ENCODE data around the gene TPST2. TPM values are rescaled to one million over a fixed set of nuclear protein-coding genes. Genes with fewer than 3 reads are reported as not detected.

TPST2 gene
- total RNA-seq, 1 experiment from 2014 or later: 11.8 TPM

GRCh38 chr22:26525946-26526564 is 63.9 kb downstream of the TPST2 start:
- DNase-seq (ENCODE audit: low read depth, low spot score): no peak
- H2AFZ ChIP-seq (ENCODE audit: low read depth, low read length, poor library complexity, severe bottlenecking): no peak overlapping the region
- H3K9me2 ChIP-seq (ENCODE audit: insufficient read depth): no peaks in the 10 kb centered on the region
- ChIA-PET RAD21 (ENCODE audit: low non-redundant PET in 1 of 2, low total read pairs in 2 of 2, uncharacterized antibody in 2 of 2, unreplicated experiment in 2 of 2) (no interaction called here), POLR2A (no interaction called here), CTCF (no interaction called here)
- TF ChIP-seq EZH2phosphoT487 (IDR thresholded peaks at IDR 0.05; ENCODE audit: borderline replicate concordance) (no peak), SIN3A (IDR thresholded peaks at IDR 0.05; ENCODE audit: low read depth) (no peak), EZH2 (IDR thresholded peaks at IDR 0.05) (no peak), TCF7L2 (IDR thresholded peaks at IDR 0.05; ENCODE audit: borderline replicate concordance, extremely low read depth, insufficient read depth, insufficient read length) (no peak), ELF1 (IDR thresholded peaks at IDR 0.05; ENCODE audit: borderline replicate concordance, low read depth) (no peak), FOSL1 (IDR thresholded peaks at IDR 0.05; ENCODE audit: low read depth) (no peak)
- TF ChIP-seq, protein P1, sequence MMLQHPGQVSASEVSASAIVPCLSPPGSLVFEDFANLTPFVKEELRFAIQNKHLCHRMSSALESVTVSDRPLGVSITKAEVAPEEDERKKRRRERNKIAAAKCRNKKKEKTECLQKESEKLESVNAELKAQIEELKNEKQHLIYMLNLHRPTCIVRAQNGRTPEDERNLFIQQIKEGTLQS (IDR thresholded peaks at IDR 0.05): no peak
- no peaks in the 10 kb centered on the region for H4K20me1 ChIP-seq (ENCODE audit: insufficient read depth)
- intact Hi-C loops (cut with micrococcal nuclease): no loop called here
- H3K9ac ChIP-seq (ENCODE audit: low read length): no peak overlapping the region
- no peaks in the 10 kb centered on the region for H3K27me3 ChIP-seq (ENCODE audit: insufficient read depth, low read length)
- no peak overlapping the region for H3K4me2 ChIP-seq (ENCODE audit: low read length)
- H3K79me2 ChIP-seq (ENCODE audit: insufficient read depth, low read length): no peaks in the 10 kb centered on the region
- H3K9me3 ChIP-seq (ENCODE audit: control insufficient read depth in 1 of 2, insufficient read depth in 1 of 2, low read depth in 1 of 2, low read length in 2 of 2): no peaks in the 10 kb centered on the region
- H3K27ac ChIP-seq (ENCODE audit: low read depth, low read length): no peak overlapping the region
- ATAC-seq: no peak
- no peak overlapping the region for H3K4me3 ChIP-seq (replicated peaks in 1 of 2; ENCODE audit: low read depth in 1 of 2, low read length in 2 of 2)
- no TSS peak for BruUV-seq (replicated peaks)
- H3K36me3 ChIP-seq (ENCODE audit: control insufficient read depth in 1 of 2, insufficient read depth in 2 of 2, low read length in 2 of 2): peaks cover 0 to 2% of the 10 kb centered on the region in 2 experiments; a peak in 1 of 4 replicates
- H3K4me1 ChIP-seq (ENCODE audit: control insufficient read depth in 1 of 2, insufficient read depth in 2 of 2, low read length in 2 of 2): no peaks in the 10 kb centered on the region

DNA sequence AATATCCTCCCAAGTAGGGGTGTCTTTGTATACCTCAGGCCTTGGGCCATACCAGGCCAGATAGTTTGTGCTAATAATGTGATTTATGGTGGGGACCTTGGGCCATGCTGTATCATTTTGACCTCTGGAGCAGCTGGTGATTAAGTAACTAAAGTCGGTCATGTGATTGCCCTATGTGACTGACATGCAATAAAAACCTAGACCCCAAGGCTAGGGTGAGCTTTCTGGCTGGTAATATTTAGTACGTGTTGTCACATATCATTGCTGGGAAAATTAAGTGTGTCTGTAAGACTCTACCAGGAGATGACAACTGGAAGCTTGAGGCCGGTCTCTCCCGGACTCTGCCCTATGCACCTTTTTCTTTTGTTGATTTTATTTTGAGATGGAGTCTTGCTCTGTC is 65.1 kb downstream of the TPST2 start:
- H3K79me2 ChIP-seq (ENCODE audit: insufficient read depth, low read length): no peaks in the 10 kb centered on the region
- no peak overlapping the region for H3K4me3 ChIP-seq (replicated peaks in 1 of 2; ENCODE audit: low read depth in 1 of 2, low read length in 2 of 2)
- H3K9me3 ChIP-seq (ENCODE audit: control insufficient read depth in 1 of 2, insufficient read depth in 1 of 2, low read depth in 1 of 2, low read length in 2 of 2): no peaks in the 10 kb centered on the region
- no peaks in the 10 kb centered on the region for H3K9me2 ChIP-seq (ENCODE audit: insufficient read depth)
- no peak overlapping the region for H3K4me2 ChIP-seq (ENCODE audit: low read length)
- no peak for DNase-seq (ENCODE audit: low read depth, low spot score)
- H3K36me3 ChIP-seq (ENCODE audit: control insufficient read depth in 1 of 2, insufficient read depth in 2 of 2, low read length in 2 of 2): 0 out of 4 replicates have a peak, but pooled peaks cover 0 to 2% of the 10 kb centered on the region in 2 experiments
- H4K20me1 ChIP-seq (ENCODE audit: insufficient read depth): no peaks in the 10 kb centered on the region
- H2AFZ ChIP-seq (ENCODE audit: low read depth, low read length, poor library complexity, severe bottlenecking): no peak overlapping the region
- no peak overlapping the region for H3K27ac ChIP-seq (ENCODE audit: low read depth, low read length)
- no peak overlapping the region for H3K9ac ChIP-seq (ENCODE audit: low read length)
- ChIA-PET POLR2A (no interaction called here), RAD21 (ENCODE audit: low non-redundant PET in 1 of 2, low total read pairs in 2 of 2, uncharacterized antibody in 2 of 2, unreplicated experiment in 2 of 2) (no interaction called here), CTCF (no interaction called here)
- no peak for ATAC-seq
- H3K27me3 ChIP-seq (ENCODE audit: insufficient read depth, low read length): no peaks in the 10 kb centered on the region
- intact Hi-C loops (cut with micrococcal nuclease): no loop called here
- H3K4me1 ChIP-seq (ENCODE audit: control insufficient read depth in 1 of 2, insufficient read depth in 2 of 2, low read length in 2 of 2): no peaks in the 10 kb centered on the region
- BruUV-seq (replicated peaks): no TSS peak
- TF ChIP-seq MAX (IDR thresholded peaks at IDR 0.05) (no peak), YY1 (IDR thresholded peaks at IDR 0.05; ENCODE audit: extremely low read depth, insufficient replicate concordance, low read depth, low read length) (no peak), POLR2A (IDR thresholded peaks at IDR 0.05; ENCODE audit: borderline replicate concordance, extremely low read depth, insufficient read depth, insufficient read length) (no peak), SIN3A (IDR thresholded peaks at IDR 0.05; ENCODE audit: low read depth) (no peak), SRF (IDR thresholded peaks at IDR 0.05; ENCODE audit: low read depth) (no peak), CBX3 (IDR thresholded peaks at IDR 0.05; ENCODE audit: low read depth) (no peak), EZH2phosphoT487 (IDR thresholded peaks at IDR 0.05; ENCODE audit: borderline replicate concordance) (no peak), CEBPB (IDR thresholded peaks at IDR 0.05; ENCODE audit: low read depth) (no peak), ZNF274 (IDR thresholded peaks at IDR 0.05; ENCODE audit: low read depth, low read length) (no peak), EZH2 (IDR thresholded peaks at IDR 0.05) (no peak), JUND (IDR thresholded peaks at IDR 0.05) (no peak)
- TF ChIP-seq, protein P2, sequence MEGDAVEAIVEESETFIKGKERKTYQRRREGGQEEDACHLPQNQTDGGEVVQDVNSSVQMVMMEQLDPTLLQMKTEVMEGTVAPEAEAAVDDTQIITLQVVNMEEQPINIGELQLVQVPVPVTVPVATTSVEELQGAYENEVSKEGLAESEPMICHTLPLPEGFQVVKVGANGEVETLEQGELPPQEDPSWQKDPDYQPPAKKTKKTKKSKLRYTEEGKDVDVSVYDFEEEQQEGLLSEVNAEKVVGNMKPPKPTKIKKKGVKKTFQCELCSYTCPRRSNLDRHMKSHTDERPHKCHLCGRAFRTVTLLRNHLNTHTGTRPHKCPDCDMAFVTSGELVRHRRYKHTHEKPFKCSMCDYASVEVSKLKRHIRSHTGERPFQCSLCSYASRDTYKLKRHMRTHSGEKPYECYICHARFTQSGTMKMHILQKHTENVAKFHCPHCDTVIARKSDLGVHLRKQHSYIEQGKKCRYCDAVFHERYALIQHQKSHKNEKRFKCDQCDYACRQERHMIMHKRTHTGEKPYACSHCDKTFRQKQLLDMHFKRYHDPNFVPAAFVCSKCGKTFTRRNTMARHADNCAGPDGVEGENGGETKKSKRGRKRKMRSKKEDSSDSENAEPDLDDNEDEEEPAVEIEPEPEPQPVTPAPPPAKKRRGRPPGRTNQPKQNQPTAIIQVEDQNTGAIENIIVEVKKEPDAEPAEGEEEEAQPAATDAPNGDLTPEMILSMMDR (IDR thresholded peaks at IDR 0.05 in 2 of 3, conservative IDR thresholded peaks at IDR 0.05 in 1 of 3; ENCODE audit: borderline replicate concordance in 1 of 3, insufficient read depth in 1 of 3, low read depth in 2 of 3, low read length in 2 of 3): no peak
- TF ChIP-seq, protein P1 (IDR thresholded peaks at IDR 0.05): no peak

Data from HCT116 (cell line).